Testis (tissue), 2 donors: ENCODE data around the gene LRP1B.

ENCODE experiments used
- CTCF ChIP-seq, 3 experiments: fragments of 450-650 bp in 2 of 3; fragments of 200-600 bp in 1 of 3; sonication (generic) in 1 of 3; IDR thresholded peaks; one replicate each; pipeline ENCODE4 v1.5.1; 2016 to 2019; ENCODE audit warnings: antibody characterized with exemption in 3 of 3, mild to moderate bottlenecking in 2 of 3, moderate library complexity in 1 of 3
- POLR2A ChIP-seq: fragments of 450-650 bp; IDR thresholded peaks from one replicate; pipeline ENCODE4 v1.6.1; 2017; ENCODE audit warnings: antibody characterized with exemption, mild to moderate bottlenecking, moderate library complexity

- no peak for TF ChIP-seq CTCF (IDR thresholded peaks at IDR 0.05)
- TF ChIP-seq POLR2A: no peak
These were observed 1529.0 kb downstream of the LRP1B start for GRCh38 chr2:140601801-140602200.
